ENCODE data around the gene ZEB1.
A peak's percentile ranks its signal among the peaks of the same experiment; 100 is the strongest.
"Not testable (repeated sequence)": the region's sequence is repeated elsewhere in the genome, so short reads cannot be mapped to it uniquely, and the experiment has no call there.

The ZEB1 gene

GRCh38 chr10:31372439-31372838, 53.4 kb downstream of the ZEB1 start:
- no peak for DNase-seq

- no peak for DNase-seq
Observed at GRCh38 chr10:31374146-31374696, 55.2 kb downstream of the ZEB1 start.

GRCh38 chr10:31381171-31381570, 62.2 kb downstream of the ZEB1 start:
- no peak for DNase-seq

GRCh38 chr10:31381766-31382316, 62.8 kb downstream of the ZEB1 start:
- no peak for DNase-seq

- no peak for DNase-seq
Observed at GRCh38 chr10:31383810-31384588, 65.0 kb downstream of the ZEB1 start.

- no peak for DNase-seq
Observed at GRCh38 chr10:31384589-31384949, 65.6 kb downstream of the ZEB1 start.

GRCh38 chr10:31390804-31391203, 71.8 kb downstream of the ZEB1 start:
- DNase-seq, result no peak

GRCh38 chr10:31393844-31394243, 74.8 kb downstream of the ZEB1 start:
- DNase-seq, result no peak

- no peak for DNase-seq
Observed at GRCh38 chr10:31395695-31396094, 76.7 kb downstream of the ZEB1 start.

- no peak for DNase-seq
Observed at GRCh38 chr10:31396376-31396775, 77.4 kb downstream of the ZEB1 start.

GRCh38 chr10:31397852-31398251, 78.8 kb downstream of the ZEB1 start:
- no peak for DNase-seq

GRCh38 chr10:31399171-31399570, 80.2 kb downstream of the ZEB1 start:
- no peak for DNase-seq

- no peak for DNase-seq
Observed at GRCh38 chr10:31399631-31400030, 80.6 kb downstream of the ZEB1 start.

GRCh38 chr10:31401287-31401686, 82.3 kb downstream of the ZEB1 start:
- DNase-seq, result peak; percentile 77

GRCh38 chr10:31404640-31405039, 85.6 kb downstream of the ZEB1 start:
- DNase-seq, result no peak

GRCh38 chr10:31405829-31406228, 86.8 kb downstream of the ZEB1 start:
- not testable (repeated sequence) for DNase-seq

- not testable (repeated sequence) for DNase-seq
Observed at GRCh38 chr10:31412397-31412796, 93.4 kb downstream of the ZEB1 start.

GRCh38 chr10:31413325-31413724, 94.3 kb downstream of the ZEB1 start:
- DNase-seq, result no peak

GRCh38 chr10:31418481-31418880, 99.5 kb downstream of the ZEB1 start:
- no peak for DNase-seq

- DNase-seq, result no peak
Observed at GRCh38 chr10:31419394-31420063, 100.5 kb downstream of the ZEB1 start.

GRCh38 chr10:31421322-31421721, 102.3 kb downstream of the ZEB1 start:
- DNase-seq, result no peak

- no peak for DNase-seq
Observed at GRCh38 chr10:31422634-31423033, 103.6 kb downstream of the ZEB1 start.

- no peak for DNase-seq
Observed at GRCh38 chr10:31424473-31424872, 105.5 kb downstream of the ZEB1 start.

GRCh38 chr10:31426401-31426800, 107.4 kb downstream of the ZEB1 start:
- no peak for DNase-seq
